Aorta (tissue), 5 donors: ENCODE measurements around the gene KNCN. TPM values are rescaled to one million over a fixed set of nuclear protein-coding genes. Genes with fewer than 3 reads are reported as not detected.

ENCODE experiments used
- ATAC-seq: fragments of 200-7000 bp; cut with Tn5 transposase; one replicate; pipeline ENCODE4 v1.9.1; 2022; ENCODE audit warnings: moderate library complexity; ENCODE audit not compliant: low FRiP score
- DNase-seq, 2 donors: peaks; one replicate each; pipeline ENCODE4 v3.0.0-alpha.2; 2020
- H3K27ac ChIP-seq, 2 donors: one replicate each; pipeline ENCODE4 v1.5.1; 2013; ENCODE audit warnings: low read length in 2 of 2, mild to moderate bottlenecking in 2 of 2, moderate library complexity in 2 of 2, control low read depth in 1 of 2, inconsistent platforms in 1 of 2, low read depth in 1 of 2
- H3K27me3 ChIP-seq, 2 donors: one replicate each; pipeline ENCODE4 v1.6.1; 2013; ENCODE audit warnings: control low read depth in 1 of 2, low read length in 1 of 2, mild to moderate bottlenecking in 1 of 2, moderate library complexity in 1 of 2; ENCODE audit not compliant: insufficient read depth in 2 of 2, control insufficient read depth in 1 of 2
- H3K36me3 ChIP-seq, 2 donors: one replicate each; pipeline ENCODE4 v1.6.1; 2013; ENCODE audit warnings: control low read depth in 1 of 2, low read length in 1 of 2, mild to moderate bottlenecking in 1 of 2; ENCODE audit not compliant: insufficient read depth in 2 of 2, control insufficient read depth in 1 of 2
- H3K4me1 ChIP-seq, 2 donors: one replicate each; pipeline ENCODE4 v1.6.1; 2013; ENCODE audit warnings: low read length in 2 of 2, control low read depth in 1 of 2, mild to moderate bottlenecking in 1 of 2, moderate library complexity in 1 of 2; ENCODE audit not compliant: insufficient read depth in 2 of 2, control insufficient read depth in 1 of 2
- H3K4me3 ChIP-seq, 2 donors: one replicate each; pipeline ENCODE4 v1.5.1; 2013; ENCODE audit warnings: low read length in 2 of 2, control low read depth in 1 of 2, mild to moderate bottlenecking in 1 of 2
- H3K9me3 ChIP-seq: one replicate; pipeline ENCODE4 v1.6.1; 2013; ENCODE audit warnings: mild to moderate bottlenecking, low read length; ENCODE audit not compliant: control insufficient read depth
- WGBS, 2 donors: extraction: QIAGEN DNeasy Blood & Tissue Kit; methylation state at CpG; one replicate each; pipeline ENCODE4 v1.1.7; 2013; 5-methylcytosine and 5-hydroxymethylcytosine counted together
- intact Hi-C, 2 donors: fragments of 100-400 bp; cut with DNase I; formaldehyde crosslinking; loops; one replicate each; pipeline versions ENCODE4 v1.14.2 to v1.15.0; 2022
- polyA plus RNA-seq, 2 donors: library from polyadenylated mRNA; stranded (reverse); fragments of 200-250 nt; gene quantifications; one replicate each; pipeline ENCODE4 v1.2.3, GENCODE V29; 2013
- total RNA-seq, 2 donors: library from RNA; stranded (reverse); fragmentation: NEBNext Ultra II Directional; extraction: Animal tissue kit (Norgen Biotek cat#: 25700); gene quantifications; one replicate each; pipeline ENCODE4 v1.2.1, GENCODE V29; 2021
- donor health status: healthy with polysubstance abuse.
- donor health status: Bipolar disorder and iron deficiency.
- donor health status: DM: no; HTN: no; CAD: no.
- donor health status: DM: no; HTN: no; CAD: no.
- donor health status: DM: yes; HTN: yes; CAD: no.

Gene KNCN
- total and polyA plus RNA-seq, 4 donors = 0.15 TPM; not detected in 3

GRCh38 chr1:46510341-46510997 lies 41.0 kb downstream of the KNCN start:
- no peak for ATAC-seq
- no peak overlapping the region for H3K27ac ChIP-seq
- intact Hi-C loops = no loop called here
- no peaks in the 10 kb centered on the region for H3K4me1 ChIP-seq
- WGBS, 2 donors = 96 to 97% methylated on average over 19 of the region's 19 CpGs
- no peaks in the 10 kb centered on the region for H3K9me3 ChIP-seq
- no peaks in the 10 kb centered on the region for H3K36me3 ChIP-seq
- DNase-seq = no peak
- no peaks in the 10 kb centered on the region for H3K27me3 ChIP-seq
- no peak overlapping the region for H3K4me3 ChIP-seq

GRCh38 chr1:46508757-46509156 lies 42.7 kb downstream of the KNCN start:
- ATAC-seq (no peak), DNase-seq (peak in 1 of 2 donors; percentile 27)
- no peaks in the 10 kb centered on the region for H3K36me3 ChIP-seq
- H3K27ac ChIP-seq = no peak overlapping the region
- H3K9me3 ChIP-seq = no peaks in the 10 kb centered on the region
- intact Hi-C loops = no loop called here
- no peak overlapping the region for H3K4me3 ChIP-seq
- 79 to 87% methylated on average over 5 of the region's 5 CpGs for WGBS, 2 donors
- no peaks in the 10 kb centered on the region for H3K27me3 ChIP-seq
- H3K4me1 ChIP-seq = no peaks in the 10 kb centered on the region

- intact Hi-C loops = no loop called here
- no peak for ATAC-seq
- peak in 1 of 2 donors; percentile 4 for DNase-seq
- H3K36me3 ChIP-seq = no peaks in the 10 kb centered on the region
- WGBS, 2 donors = 68 to 75% methylated on average over 17 of the region's 17 CpGs
- H3K27me3 ChIP-seq = no peaks in the 10 kb centered on the region
- no peaks in the 10 kb centered on the region for H3K4me1 ChIP-seq
- no peak overlapping the region for H3K4me3 ChIP-seq
- H3K9me3 ChIP-seq = no peaks in the 10 kb centered on the region
- no peak overlapping the region for H3K27ac ChIP-seq
Measured at GRCh38 chr1:46506470-46507219, 44.8 kb downstream of the KNCN start.

GRCh38 chr1:46503421-46503820 lies 48.0 kb downstream of the KNCN start:
- intact Hi-C loops = no loop called here
- H3K27ac ChIP-seq = no peak overlapping the region
- H3K36me3 ChIP-seq = no peaks in the 10 kb centered on the region
- no peaks in the 10 kb centered on the region for H3K9me3 ChIP-seq
- no peak overlapping the region for H3K4me3 ChIP-seq
- no peak for DNase-seq
- H3K4me1 ChIP-seq = no peaks in the 10 kb centered on the region
- no peaks in the 10 kb centered on the region for H3K27me3 ChIP-seq
- WGBS, 2 donors = 40 to 54% methylated on average over 4 of the region's 4 CpGs
- ATAC-seq = no peak

GRCh38 chr1:46501528-46501927 lies 49.9 kb downstream of the KNCN start:
- DNase-seq = no peak
- no peaks in the 10 kb centered on the region for H3K4me1 ChIP-seq
- no peaks in the 10 kb centered on the region for H3K27me3 ChIP-seq
- no peak overlapping the region for H3K4me3 ChIP-seq
- no peak for ATAC-seq
- H3K9me3 ChIP-seq = no peaks in the 10 kb centered on the region
- H3K27ac ChIP-seq = no peak overlapping the region
- intact Hi-C loops = no loop called here
- no peaks in the 10 kb centered on the region for H3K36me3 ChIP-seq
- 81 to 91% methylated on average over 3 of the region's 3 CpGs for WGBS, 2 donors

GRCh38 chr1:46497665-46498064 lies 53.8 kb downstream of the KNCN start:
- no peak overlapping the region for H3K4me3 ChIP-seq
- H3K9me3 ChIP-seq = no peaks in the 10 kb centered on the region
- no peak for ATAC-seq
- H3K27ac ChIP-seq = no peak overlapping the region
- no peaks in the 10 kb centered on the region for H3K36me3 ChIP-seq
- no peaks in the 10 kb centered on the region for H3K4me1 ChIP-seq
- no peaks in the 10 kb centered on the region for H3K27me3 ChIP-seq
- 94 to 95% methylated on average over 19 of the region's 19 CpGs for WGBS, 2 donors
- no peak for DNase-seq
- intact Hi-C loops = no loop called here

- H3K4me1 ChIP-seq = no peaks in the 10 kb centered on the region
- DNase-seq = no peak
- 84 to 88% methylated on average over 3 of the region's 3 CpGs for WGBS, 2 donors
- no peaks in the 10 kb centered on the region for H3K27me3 ChIP-seq
- H3K36me3 ChIP-seq = no peaks in the 10 kb centered on the region
- H3K9me3 ChIP-seq = no peaks in the 10 kb centered on the region
- intact Hi-C loops = no loop called here
- no peak for ATAC-seq
- H3K27ac ChIP-seq = no peak overlapping the region
- no peak overlapping the region for H3K4me3 ChIP-seq
Measured at GRCh38 chr1:46497020-46497419, 54.4 kb downstream of the KNCN start.

GRCh38 chr1:46496505-46496904 lies 54.9 kb downstream of the KNCN start:
- Histone ChIP-seq H3K9me3 (no peaks in the 10 kb centered on the region), H3K36me3 (no peaks in the 10 kb centered on the region), H3K4me3 (no peak overlapping the region), H3K27me3 (no peaks in the 10 kb centered on the region), H3K27ac (no peak overlapping the region), H3K4me1 (no peaks in the 10 kb centered on the region)
- peak in 1 of 2 donors; percentile 18 for DNase-seq
- WGBS, 2 donors = 76 to 82% methylated on average over 6 of the region's 6 CpGs
- ATAC-seq = no peak
- intact Hi-C loops = no loop called here

GRCh38 chr1:46495778-46496177 lies 55.7 kb downstream of the KNCN start:
- H3K36me3 ChIP-seq = no peaks in the 10 kb centered on the region
- intact Hi-C loops = no loop called here
- no peaks in the 10 kb centered on the region for H3K9me3 ChIP-seq
- 91 to 95% methylated on average over 2 of the region's 2 CpGs for WGBS, 2 donors
- ATAC-seq (no peak), DNase-seq (peak in 1 of 2 donors; percentile 14)
- H3K4me3 ChIP-seq = no peak overlapping the region
- no peaks in the 10 kb centered on the region for H3K27me3 ChIP-seq
- H3K4me1 ChIP-seq = no peaks in the 10 kb centered on the region
- H3K27ac ChIP-seq = no peak overlapping the region
